HL-60 (cell line): ENCODE results near the gene SCN4A.

ENCODE experiments used
- CTCF ChIP-seq: IDR thresholded peaks from one replicate; pipeline ENCODE4 v1.5.1; 2011; ENCODE audit warnings: low read length, control low read depth, inconsistent platforms; ENCODE audit not compliant: insufficient read depth
- GABPA ChIP-seq: IDR thresholded peaks from 2 replicates; pipeline ENCODE4 v1.6.1; 2012; ENCODE audit warnings: low read depth
- REST ChIP-seq: IDR thresholded peaks from 2 replicates; pipeline ENCODE4 v1.6.1; 2012; ENCODE audit warnings: low read depth; ENCODE audit not compliant: insufficient replicate concordance

GRCh38 chr17:63932721-63933120 lies 40.0 kb downstream of the SCN4A start:
- TF ChIP-seq CTCF (no peak), GABPA (no peak), REST (no peak)
